OCI-LY1 (cell line): Measurements from ENCODE around the gene ENPP4.

Experiments
- H2AFZ ChIP-seq: fragments of 200-600 bp; sonication (generic), shearing (Covaris generic); 2 replicates; pipeline ENCODE4 v1.6.0; 2014; ENCODE audit warnings: antibody characterized with exemption, mild to moderate bottlenecking, low read length
- H3F3A ChIP-seq: fragments of 200-600 bp; sonication (generic), shearing (Covaris generic); 2 replicates; pipeline ENCODE4 v1.6.0; 2014; ENCODE audit warnings: mild to moderate bottlenecking, antibody characterized with exemption, low read length, moderate library complexity; ENCODE audit not compliant: insufficient read depth
- H3K27ac ChIP-seq: fragments of 200-600 bp; sonication (generic); 2 replicates; pipeline ENCODE4 v1.5.1; 2014; ENCODE audit warnings: low read length, mixed run types, mild to moderate bottlenecking, low read depth; ENCODE audit not compliant: poor library complexity, severe bottlenecking
- H3K27me3 ChIP-seq: fragments of 200-600 bp; sonication (generic); 2 replicates; pipeline ENCODE4 v1.6.0; 2014; ENCODE audit warnings: antibody characterized with exemption, mild to moderate bottlenecking, low read length, moderate library complexity; ENCODE audit not compliant: insufficient read depth
- H3K36me3 ChIP-seq: fragments of 200-600 bp; sonication (generic); 2 replicates; pipeline ENCODE4 v1.6.1; 2014; ENCODE audit warnings: mild to moderate bottlenecking, antibody characterized with exemption, low read length, moderate library complexity, mixed read lengths; ENCODE audit not compliant: insufficient read depth
- H3K4me1 ChIP-seq: fragments of 200-600 bp; sonication (generic); 2 replicates; pipeline ENCODE4 v1.5.1; 2014; ENCODE audit warnings: mild to moderate bottlenecking, low read length, moderate library complexity; ENCODE audit not compliant: insufficient read depth, severe bottlenecking
- H3K4me2 ChIP-seq: fragments of 200-600 bp; sonication (generic), shearing (Covaris generic); 2 replicates; pipeline ENCODE4 v1.6.1; 2014; ENCODE audit warnings: low read length
- H3K4me3 ChIP-seq: fragments of 200-600 bp; sonication (generic); 2 replicates; pipeline ENCODE4 v1.5.1; 2014; ENCODE audit warnings: low read length, low read depth, mild to moderate bottlenecking, mixed read lengths; ENCODE audit not compliant: poor library complexity, severe bottlenecking
- H3K79me2 ChIP-seq: fragments of 200-600 bp; shearing (Covaris generic); 2 replicates; pipeline ENCODE4 v1.6.1; 2016; ENCODE audit warnings: mixed run types, low read length, mixed read lengths; ENCODE audit not compliant: insufficient read depth
- H3K9ac ChIP-seq: fragments of 200-600 bp; sonication (generic), shearing (Covaris generic); 2 replicates; pipeline ENCODE4 v1.6.1; 2014; ENCODE audit warnings: mild to moderate bottlenecking, low read length, mixed read lengths
- H3K9me2 ChIP-seq: fragments of 200-600 bp; sonication (generic), shearing (Covaris generic); 2 replicates; pipeline ENCODE4 v1.6.1; 2014; ENCODE audit warnings: low read depth, mild to moderate bottlenecking, low read length, mixed read lengths
- H3K9me3 ChIP-seq: fragments of 200-600 bp; shearing (Covaris generic); 2 replicates; pipeline ENCODE4 v1.6.1; 2014; ENCODE audit warnings: low read length, mixed read lengths
- H4K20me1 ChIP-seq: fragments of 200-600 bp; sonication (generic), shearing (Covaris generic); 2 replicates; pipeline ENCODE4 v1.6.0; 2016; ENCODE audit warnings: mild to moderate bottlenecking, low read length; ENCODE audit not compliant: insufficient read depth
- CTCF ChIP-seq: fragments of 200-600 bp; sonication (generic), shearing (Covaris generic); IDR thresholded peaks from 2 replicates; pipeline ENCODE4 v1.5.1; 2017; ENCODE audit warnings: mild to moderate bottlenecking, antibody characterized with exemption, low read length, moderate library complexity, mixed read lengths
- EZH2 ChIP-seq: fragments of 200-600 bp; sonication (generic), shearing (Covaris generic); IDR thresholded peaks from 2 replicates; pipeline ENCODE4 v1.8.0; 2017; ENCODE audit warnings: borderline replicate concordance, mixed run types, mild to moderate bottlenecking, antibody characterized with exemption, low read length, moderate library complexity, mixed read lengths

ENPP4 gene

GRCh38 chr6:46105568-46105967, 24.2 kb upstream of the ENPP4 start:
- H3K36me3 ChIP-seq: peaks cover 7% of the 10 kb centered on the region
- no peaks in the 10 kb centered on the region for H3K4me1 ChIP-seq
- H3K9me3 ChIP-seq: peaks cover 3% of the 10 kb centered on the region; the same call in 1 of the 2 replicates
- TF ChIP-seq EZH2: no peak
- no peak for TF ChIP-seq CTCF
- no peak overlapping the region for H3K4me3 ChIP-seq
- H3K79me2 ChIP-seq: no peaks in the 10 kb centered on the region
- no peaks in the 10 kb centered on the region for H3K9me2 ChIP-seq
- no peaks in the 10 kb centered on the region for H4K20me1 ChIP-seq
- H3K27me3 ChIP-seq: no peaks in the 10 kb centered on the region
- no peaks in the 10 kb centered on the region for H3F3A ChIP-seq
- H2AFZ ChIP-seq: no peak overlapping the region
- H3K9ac ChIP-seq: no peak overlapping the region
- no peak overlapping the region for H3K27ac ChIP-seq
- no peak overlapping the region for H3K4me2 ChIP-seq

GRCh38 chr6:46113370-46113769, 16.4 kb upstream of the ENPP4 start:
- H3K36me3 ChIP-seq: no peaks in the 10 kb centered on the region
- no peaks in the 10 kb centered on the region for H3K9me2 ChIP-seq
- no peaks in the 10 kb centered on the region for H3K27me3 ChIP-seq
- TF ChIP-seq EZH2 (no peak), CTCF (no peak)
- H4K20me1 ChIP-seq: no peaks in the 10 kb centered on the region
- no peak overlapping the region for H3K4me3 ChIP-seq
- no peaks in the 10 kb centered on the region for H3F3A ChIP-seq
- H3K79me2 ChIP-seq: no peaks in the 10 kb centered on the region
- no peaks in the 10 kb centered on the region for H3K4me1 ChIP-seq
- no peak overlapping the region for H3K4me2 ChIP-seq
- no peak overlapping the region for H2AFZ ChIP-seq
- no peak overlapping the region for H3K27ac ChIP-seq
- no peak overlapping the region for H3K9ac ChIP-seq
- H3K9me3 ChIP-seq: peaks cover 3% of the 10 kb centered on the region; the same call in 1 of the 2 replicates

- Histone ChIP-seq H3K9me3 (peaks cover 3% of the 10 kb centered on the region; the same call in 1 of the 2 replicates), H3K36me3 (no peaks in the 10 kb centered on the region), H3K27ac (no peak overlapping the region), H4K20me1 (no peaks in the 10 kb centered on the region), H3K4me3 (no peak overlapping the region), H3K79me2 (no peaks in the 10 kb centered on the region), H3F3A (no peaks in the 10 kb centered on the region), H3K4me2 (no peak overlapping the region), H3K27me3 (no peaks in the 10 kb centered on the region), H2AFZ (no peak overlapping the region), H3K9me2 (no peaks in the 10 kb centered on the region), H3K4me1 (no peaks in the 10 kb centered on the region), H3K9ac (no peak overlapping the region)
- no peak for TF ChIP-seq EZH2
- no peak for TF ChIP-seq CTCF
These were observed 14.2 kb upstream of the ENPP4 start for GRCh38 chr6:46115634-46116033.
